ENCODE data around the gene ATP8A1.

DNA sequence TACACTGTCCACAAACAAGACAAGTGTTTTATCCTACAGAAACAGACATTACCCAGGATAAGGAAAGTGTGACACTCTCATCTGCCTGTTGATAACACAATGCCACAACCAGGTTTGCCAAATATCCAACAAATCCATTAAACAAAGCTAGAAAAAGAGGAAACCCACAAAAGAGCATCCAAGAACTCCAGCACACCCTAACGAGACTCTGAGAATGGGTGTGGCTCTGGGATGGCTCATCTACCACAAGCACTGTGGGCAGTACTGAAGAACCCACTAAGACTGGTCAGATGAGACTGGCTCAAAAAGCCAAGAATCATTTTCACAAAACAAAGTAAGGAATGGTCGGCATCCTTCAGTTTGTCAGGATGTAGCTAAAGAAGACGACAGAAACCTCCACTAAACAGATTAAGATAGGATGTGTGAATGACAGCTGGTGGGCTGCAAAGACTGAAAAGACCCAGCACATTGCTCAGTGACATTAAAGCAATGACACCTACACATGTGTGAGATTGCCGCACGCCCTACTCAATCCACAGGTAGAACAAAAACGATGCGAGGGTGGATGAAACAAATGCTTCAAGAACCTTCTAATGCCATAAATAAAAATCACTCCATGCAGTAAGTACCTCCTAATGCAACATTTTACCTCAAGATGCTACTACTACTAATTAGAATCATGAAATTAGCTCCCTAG is 14.7 kb downstream of the ATP8A1 start:
- TF ChIP-seq, protein P1, sequence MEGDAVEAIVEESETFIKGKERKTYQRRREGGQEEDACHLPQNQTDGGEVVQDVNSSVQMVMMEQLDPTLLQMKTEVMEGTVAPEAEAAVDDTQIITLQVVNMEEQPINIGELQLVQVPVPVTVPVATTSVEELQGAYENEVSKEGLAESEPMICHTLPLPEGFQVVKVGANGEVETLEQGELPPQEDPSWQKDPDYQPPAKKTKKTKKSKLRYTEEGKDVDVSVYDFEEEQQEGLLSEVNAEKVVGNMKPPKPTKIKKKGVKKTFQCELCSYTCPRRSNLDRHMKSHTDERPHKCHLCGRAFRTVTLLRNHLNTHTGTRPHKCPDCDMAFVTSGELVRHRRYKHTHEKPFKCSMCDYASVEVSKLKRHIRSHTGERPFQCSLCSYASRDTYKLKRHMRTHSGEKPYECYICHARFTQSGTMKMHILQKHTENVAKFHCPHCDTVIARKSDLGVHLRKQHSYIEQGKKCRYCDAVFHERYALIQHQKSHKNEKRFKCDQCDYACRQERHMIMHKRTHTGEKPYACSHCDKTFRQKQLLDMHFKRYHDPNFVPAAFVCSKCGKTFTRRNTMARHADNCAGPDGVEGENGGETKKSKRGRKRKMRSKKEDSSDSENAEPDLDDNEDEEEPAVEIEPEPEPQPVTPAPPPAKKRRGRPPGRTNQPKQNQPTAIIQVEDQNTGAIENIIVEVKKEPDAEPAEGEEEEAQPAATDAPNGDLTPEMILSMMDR (IDR thresholded peaks at IDR 0.05) = no peak
- no peak for TF ChIP-seq POLR2A (IDR thresholded peaks at IDR 0.05)

Measured in right lobe of liver (tissue), 4 donors.